ENCODE results near the gene MED12L.

GRCh38 chr3:151460228-151460627 is 374.8 kb downstream of the MED12L start:
- TF ChIP-seq CTCF (conservative IDR thresholded peaks at IDR 0.05) (no peak), EZH2 (IDR thresholded peaks at IDR 0.05; ENCODE audit: low read depth) (no peak)
